Trophoblast cell (in vitro differentiated cells and primary cell): Measurements from ENCODE around the gene DDX19B.

Experiments
- DNase-seq, 2 donors: peaks; one replicate each; pipeline ENCODE4 v3.0.0-alpha.2; 2016
- H2AFZ ChIP-seq: 2 replicates; pipeline ENCODE4 v1.6.1; 2013; ENCODE audit warnings: low read length, moderate library complexity, mild to moderate bottlenecking; ENCODE audit not compliant: insufficient read depth, poor library complexity
- H2AK5ac ChIP-seq: 2 replicates; pipeline ENCODE4 v1.6.1; 2013; ENCODE audit warnings: mild to moderate bottlenecking, low read length
- H2BK120ac ChIP-seq: 2 replicates; pipeline ENCODE4 v1.6.1; 2013; ENCODE audit warnings: low read length, mild to moderate bottlenecking, moderate library complexity; ENCODE audit not compliant: insufficient read depth, poor library complexity
- H2BK12ac ChIP-seq: 2 replicates; pipeline ENCODE4 v1.6.1; 2013; ENCODE audit warnings: mild to moderate bottlenecking, low read length, moderate library complexity
- H2BK5ac ChIP-seq: 2 replicates; pipeline ENCODE4 v1.6.1; 2013; ENCODE audit warnings: low read length, low read depth, moderate library complexity, mild to moderate bottlenecking; ENCODE audit not compliant: poor library complexity
- H3K14ac ChIP-seq: 2 replicates; pipeline ENCODE4 v1.6.1; 2013; ENCODE audit warnings: mild to moderate bottlenecking, low read length
- H3K18ac ChIP-seq: 2 replicates; pipeline ENCODE4 v1.6.1; 2013; ENCODE audit warnings: mild to moderate bottlenecking, low read length
- H3K23ac ChIP-seq: 2 replicates; pipeline ENCODE4 v1.6.1; 2013; ENCODE audit warnings: low read length
- H3K27ac ChIP-seq: 2 replicates; pipeline ENCODE4 v1.5.1; 2013; ENCODE audit warnings: low read depth, mild to moderate bottlenecking, inconsistent platforms, low read length, moderate library complexity
- H3K27me3 ChIP-seq: 2 replicates; pipeline ENCODE4 v1.6.1; 2013; ENCODE audit warnings: inconsistent platforms, mild to moderate bottlenecking, low read length, moderate library complexity; ENCODE audit not compliant: insufficient read depth
- H3K36me3 ChIP-seq, 2 experiments: 1 replicate in 1 of 2; 2 replicates in 1 of 2; pipeline ENCODE4 v1.6.1; 2013; ENCODE audit warnings: low read length in 2 of 2, mild to moderate bottlenecking in 2 of 2, moderate library complexity in 1 of 2; ENCODE audit not compliant: insufficient read depth in 2 of 2, control insufficient read depth in 1 of 2
- H3K4ac ChIP-seq: 2 replicates; pipeline ENCODE4 v1.6.1; 2013; ENCODE audit warnings: low read depth, mild to moderate bottlenecking, low read length, moderate library complexity
- H3K4me1 ChIP-seq, 2 experiments: 1 replicate in 1 of 2; 2 replicates in 1 of 2; pipeline ENCODE4 v1.6.1; 2013; ENCODE audit warnings: low read length in 2 of 2, mild to moderate bottlenecking in 2 of 2, moderate library complexity in 1 of 2; ENCODE audit not compliant: insufficient read depth in 2 of 2, control insufficient read depth in 1 of 2
- H3K4me2 ChIP-seq: 2 replicates; pipeline ENCODE4 v1.6.1; 2013; ENCODE audit warnings: inconsistent platforms, mild to moderate bottlenecking, low read length, moderate library complexity
- H3K4me3 ChIP-seq: 2 replicates; pipeline ENCODE4 v1.5.1; 2013; ENCODE audit warnings: mild to moderate bottlenecking, low read depth, low read length, inconsistent platforms
- H3K79me1 ChIP-seq: one replicate; pipeline ENCODE4 v1.6.1; 2013; ENCODE audit warnings: low read length
- H3K79me2 ChIP-seq: 2 replicates; pipeline ENCODE4 v1.6.1; 2013; ENCODE audit warnings: low read length, mild to moderate bottlenecking; ENCODE audit not compliant: control insufficient read depth, insufficient read depth, poor library complexity
- H3K9ac ChIP-seq: 2 replicates; pipeline ENCODE4 v1.6.1; 2013; ENCODE audit warnings: mild to moderate bottlenecking, low read length
- H3K9me3 ChIP-seq: 2 replicates; pipeline ENCODE4 v1.6.1; 2013; ENCODE audit warnings: low read depth, mild to moderate bottlenecking, control low read depth, inconsistent platforms, low read length; ENCODE audit not compliant: insufficient read depth
- H4K12ac ChIP-seq: 2 replicates; pipeline ENCODE4 v1.6.1; 2013; ENCODE audit warnings: low read depth, mild to moderate bottlenecking, low read length, moderate library complexity
- H4K8ac ChIP-seq: 2 replicates; pipeline ENCODE4 v1.6.1; 2013; ENCODE audit warnings: low read depth, mild to moderate bottlenecking, low read length, moderate library complexity
- H4K91ac ChIP-seq: one replicate; pipeline ENCODE4 v1.6.1; 2013; ENCODE audit warnings: low read depth, mild to moderate bottlenecking, low read length, moderate library complexity
- whole genome bisulfite sequencing: extraction: QIAGEN DNeasy Blood & Tissue Kit; methylation state at CpG from one replicate; pipeline ENCODE4 v1.1.7; 2013; ENCODE audit warnings: missing lambda C conversion rate; ENCODE audit not compliant: insufficient read length, insufficient coverage; ENCODE audit errors: extremely low coverage; 5-methylcytosine and 5-hydroxymethylcytosine counted together

Gene DDX19B

DNA sequence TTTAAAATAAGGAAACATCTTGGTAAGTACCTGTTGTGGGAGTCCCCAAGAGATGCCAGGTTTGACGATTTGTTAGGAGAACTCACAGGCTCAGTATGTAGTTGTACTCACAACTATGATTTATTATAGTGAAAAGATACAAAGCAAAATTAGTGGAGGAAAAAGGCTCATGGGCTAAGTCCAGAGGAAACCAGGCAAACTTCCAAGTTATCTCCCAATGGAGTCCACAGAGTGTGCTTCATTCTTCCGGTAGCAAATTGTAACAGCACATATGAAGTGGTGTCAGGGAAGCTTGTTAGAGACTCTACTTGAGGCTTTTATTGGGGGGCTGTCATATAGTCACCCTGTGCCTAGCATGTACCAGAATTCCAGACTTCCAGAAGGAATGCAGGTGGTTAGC lies 50.0 kb downstream of the DDX19B start:
- Histone ChIP-seq H3K4me1 (peaks cover 0 to 3% of the 10 kb centered on the region in 2 experiments), H3K79me2 (peaks cover 3% of the 10 kb centered on the region), H3K27me3 (no peaks in the 10 kb centered on the region), H2BK5ac (no peak overlapping the region), H2AK5ac (no peak overlapping the region), H3K79me1 (peaks cover 3% of the 10 kb centered on the region), H2BK12ac (no peak overlapping the region), H4K91ac (no peak overlapping the region), H3K36me3 (peaks cover 10 to 12% of the 10 kb centered on the region in 2 experiments), H2AFZ (no peak overlapping the region), H3K9me3 (peaks cover 1% of the 10 kb centered on the region), H4K12ac (no peak overlapping the region), H3K4ac (no peak overlapping the region), H3K18ac (no peak overlapping the region), H3K4me3 (no peak overlapping the region), H4K8ac (no peak overlapping the region), H3K23ac (no peak overlapping the region), H3K4me2 (no peak overlapping the region), H2BK120ac (no peak overlapping the region), H3K9ac (no peak overlapping the region), H3K27ac (no peak overlapping the region), H3K14ac (no peak overlapping the region)
- no CpG with 5 or more reads among the region's 2 CpGs for WGBS
- DNase-seq, result no peak

DNA sequence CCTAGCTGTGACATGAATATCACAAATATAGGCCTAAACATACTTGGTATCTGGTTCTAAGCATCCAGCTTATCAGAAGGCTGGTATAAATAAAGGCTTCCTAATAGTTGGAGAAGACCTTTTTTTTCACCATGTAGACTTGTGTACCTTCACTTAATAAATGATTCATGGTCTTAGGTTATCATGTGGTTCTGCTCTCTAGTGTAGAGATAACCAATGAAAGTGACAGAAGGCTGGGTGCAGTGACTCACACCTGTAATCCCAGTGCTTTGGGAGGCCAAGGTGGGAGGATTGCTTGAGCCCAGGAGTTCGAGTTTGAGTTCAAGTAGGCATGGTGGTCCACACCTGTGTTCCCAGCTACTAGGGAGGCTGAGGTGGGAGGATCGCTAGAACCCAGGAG lies 50.8 kb downstream of the DDX19B start:
- no peak overlapping the region for H4K8ac ChIP-seq
- H2AFZ ChIP-seq, result no peak overlapping the region
- H3K18ac ChIP-seq, result no peak overlapping the region
- H3K4me2 ChIP-seq, result no peak overlapping the region
- H3K4me1 ChIP-seq, result peaks cover 0 to 3% of the 10 kb centered on the region in 2 experiments
- no peak overlapping the region for H4K91ac ChIP-seq
- H2BK5ac ChIP-seq, result no peak overlapping the region
- H3K36me3 ChIP-seq, result peaks cover 12 to 15% of the 10 kb centered on the region in 2 experiments
- H3K27me3 ChIP-seq, result no peaks in the 10 kb centered on the region
- peaks cover 3% of the 10 kb centered on the region for H3K79me2 ChIP-seq
- H3K4ac ChIP-seq, result no peak overlapping the region
- H3K27ac ChIP-seq, result no peak overlapping the region
- H3K9me3 ChIP-seq, result peaks cover 1% of the 10 kb centered on the region
- H3K14ac ChIP-seq, result no peak overlapping the region
- no peak overlapping the region for H3K4me3 ChIP-seq
- no peak overlapping the region for H2BK12ac ChIP-seq
- DNase-seq, result no peak
- no peak overlapping the region for H3K9ac ChIP-seq
- peaks cover 3% of the 10 kb centered on the region for H3K79me1 ChIP-seq
- H3K23ac ChIP-seq, result no peak overlapping the region
- H4K12ac ChIP-seq, result no peak overlapping the region
- no peak overlapping the region for H2AK5ac ChIP-seq
- no peak overlapping the region for H2BK120ac ChIP-seq
- no CpG with 5 or more reads among the region's 2 CpGs for WGBS

DNA sequence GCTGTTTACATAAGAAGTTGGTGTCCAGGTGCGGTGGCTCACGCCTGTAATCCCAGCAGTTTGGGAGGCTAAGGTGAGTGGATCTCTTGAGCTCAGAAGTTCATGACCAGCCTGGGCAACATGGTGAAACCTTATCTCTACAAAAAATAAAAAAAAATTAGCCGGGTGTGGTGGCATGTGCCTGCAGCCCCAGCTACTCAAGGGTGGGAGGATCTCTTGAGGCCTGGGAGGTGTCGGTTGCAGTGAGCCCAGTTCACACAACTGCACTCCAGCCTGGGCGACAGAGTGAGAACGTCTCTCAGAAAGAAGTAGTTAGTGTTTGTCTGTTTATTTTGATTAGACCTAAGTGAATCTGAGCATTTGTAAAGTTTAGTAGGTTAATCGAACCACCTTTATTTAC lies 60.6 kb downstream of the DDX19B start:
- Histone ChIP-seq H3K27ac (no peak overlapping the region), H3K14ac (no peak overlapping the region), H3K79me2 (no peaks in the 10 kb centered on the region), H4K91ac (no peak overlapping the region), H3K4me3 (no peak overlapping the region), H2AFZ (no peak overlapping the region), H3K9me3 (peaks cover under 1% of the 10 kb centered on the region), H3K23ac (no peak overlapping the region), H3K9ac (no peak overlapping the region), H3K4me2 (no peak overlapping the region), H2AK5ac (no peak overlapping the region), H4K12ac (no peak overlapping the region), H2BK12ac (no peak overlapping the region), H3K27me3 (no peaks in the 10 kb centered on the region), H2BK120ac (no peak overlapping the region), H3K79me1 (no peaks in the 10 kb centered on the region), H3K18ac (no peak overlapping the region), H3K4ac (no peak overlapping the region), H2BK5ac (no peak overlapping the region), H4K8ac (no peak overlapping the region), H3K36me3 (peaks cover 53 to 67% of the 10 kb centered on the region in 2 experiments), H3K4me1 (no peaks in the 10 kb centered on the region)
- WGBS, result no CpG with 5 or more reads among the region's 7 CpGs
- no peak for DNase-seq

DNA sequence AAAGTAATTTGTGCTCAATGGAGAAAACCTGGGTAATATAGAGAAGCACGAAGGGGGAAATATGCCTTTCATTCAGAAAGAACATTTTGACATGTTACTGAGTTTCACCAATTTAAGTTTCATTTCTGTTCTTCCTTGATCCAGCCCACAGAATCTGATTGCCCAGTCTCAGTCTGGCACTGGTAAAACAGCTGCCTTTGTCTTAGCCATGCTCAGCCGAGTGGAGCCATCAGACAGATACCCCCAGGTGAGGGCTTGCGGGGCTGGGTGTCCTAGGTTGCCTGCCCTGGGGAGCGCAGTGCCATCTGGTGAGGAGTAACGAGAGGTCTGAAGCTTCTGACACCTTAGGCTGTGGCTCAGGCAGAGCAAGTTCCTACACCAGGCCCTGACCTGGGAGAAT lies 65.4 kb downstream of the DDX19B start:
- Histone ChIP-seq H2AFZ (no peak overlapping the region), H3K4me3 (no peak overlapping the region), H3K79me2 (no peaks in the 10 kb centered on the region), H3K4me1 (no peaks in the 10 kb centered on the region), H2AK5ac (no peak overlapping the region), H2BK120ac (no peak overlapping the region), H3K14ac (no peak overlapping the region), H3K27ac (no peak overlapping the region), H3K4me2 (no peak overlapping the region), H2BK5ac (no peak overlapping the region), H3K23ac (no peak overlapping the region), H4K12ac (no peak overlapping the region), H3K27me3 (no peaks in the 10 kb centered on the region), H4K8ac (no peak overlapping the region), H3K9me3 (peaks cover 3% of the 10 kb centered on the region), H3K4ac (no peak overlapping the region), H3K9ac (no peak overlapping the region), H4K91ac (no peak overlapping the region), H3K18ac (no peak overlapping the region), H3K36me3 (peaks cover 51 to 64% of the 10 kb centered on the region in 2 experiments), H2BK12ac (no peak overlapping the region), H3K79me1 (no peaks in the 10 kb centered on the region)
- no peak for DNase-seq
- no CpG with 5 or more reads among the region's 5 CpGs for WGBS
